AG09309 (cell line): ENCODE results near the gene NTN5.

Source experiments
- DNase-seq: peaks from one replicate; pipeline ENCODE4 v3.0.0-alpha.2; 2010; ENCODE audit warnings: low read depth
- H3K4me3 ChIP-seq: 2 replicates; pipeline ENCODE4 v1.5.1; 2011; ENCODE audit warnings: mild to moderate bottlenecking, low read depth, low read length, moderate library complexity; ENCODE audit not compliant: control insufficient read depth
- TF ChIP-seq, protein P1 (sequence below): IDR thresholded peaks from 2 replicates; pipeline ENCODE4 v1.5.1; 2011; ENCODE audit warnings: mild to moderate bottlenecking, low read depth, low read length, inconsistent platforms; ENCODE audit not compliant: insufficient read depth, control insufficient read depth; ENCODE audit errors: missing control alignments

Gene NTN5

DNA sequence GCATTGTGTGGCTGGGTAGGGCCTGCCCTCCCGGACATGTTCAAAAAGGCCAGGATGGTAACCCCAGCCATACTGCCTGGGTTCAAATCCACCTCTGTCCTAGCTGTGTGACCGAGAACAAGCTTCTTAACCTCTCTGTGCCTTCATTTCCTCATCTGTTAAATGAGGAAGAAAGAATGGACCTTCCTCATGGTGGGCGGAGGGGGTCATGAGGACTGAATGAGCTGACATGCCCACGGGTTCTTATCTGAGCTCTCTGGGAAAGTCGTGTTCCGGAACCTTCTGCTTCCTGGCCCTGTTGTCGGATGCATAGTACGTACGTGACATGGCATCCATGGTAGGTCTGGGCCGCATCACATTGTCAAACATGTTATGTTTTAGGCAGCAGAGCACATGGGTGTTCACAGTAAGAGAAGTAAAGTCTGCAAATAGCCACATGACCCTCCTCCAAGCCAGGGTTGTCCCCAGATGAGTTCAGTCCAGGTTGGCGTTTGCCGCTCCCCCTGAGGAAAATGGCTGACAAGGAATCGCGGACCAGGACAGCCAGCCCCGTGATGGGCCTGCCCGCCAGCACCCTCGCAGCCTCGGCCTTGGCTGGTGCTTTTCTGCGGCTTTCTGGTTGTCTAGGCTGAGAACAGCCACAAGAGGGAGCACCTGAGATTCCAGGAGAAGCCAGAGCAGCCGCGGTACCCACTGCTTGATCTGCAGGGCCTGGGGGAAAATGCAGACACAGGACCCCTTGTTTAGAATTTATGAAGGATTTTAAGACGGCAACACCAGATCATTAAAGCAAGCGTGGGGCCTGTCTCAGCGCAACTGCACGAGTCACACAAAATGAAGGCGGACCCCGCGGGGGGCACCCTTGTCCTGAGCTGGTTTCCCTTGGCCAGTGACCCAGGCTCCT is 2.4 kb upstream of the NTN5 start:
- no peak overlapping the region for H3K4me3 ChIP-seq
- no peak for DNase-seq
- TF ChIP-seq, protein P1, sequence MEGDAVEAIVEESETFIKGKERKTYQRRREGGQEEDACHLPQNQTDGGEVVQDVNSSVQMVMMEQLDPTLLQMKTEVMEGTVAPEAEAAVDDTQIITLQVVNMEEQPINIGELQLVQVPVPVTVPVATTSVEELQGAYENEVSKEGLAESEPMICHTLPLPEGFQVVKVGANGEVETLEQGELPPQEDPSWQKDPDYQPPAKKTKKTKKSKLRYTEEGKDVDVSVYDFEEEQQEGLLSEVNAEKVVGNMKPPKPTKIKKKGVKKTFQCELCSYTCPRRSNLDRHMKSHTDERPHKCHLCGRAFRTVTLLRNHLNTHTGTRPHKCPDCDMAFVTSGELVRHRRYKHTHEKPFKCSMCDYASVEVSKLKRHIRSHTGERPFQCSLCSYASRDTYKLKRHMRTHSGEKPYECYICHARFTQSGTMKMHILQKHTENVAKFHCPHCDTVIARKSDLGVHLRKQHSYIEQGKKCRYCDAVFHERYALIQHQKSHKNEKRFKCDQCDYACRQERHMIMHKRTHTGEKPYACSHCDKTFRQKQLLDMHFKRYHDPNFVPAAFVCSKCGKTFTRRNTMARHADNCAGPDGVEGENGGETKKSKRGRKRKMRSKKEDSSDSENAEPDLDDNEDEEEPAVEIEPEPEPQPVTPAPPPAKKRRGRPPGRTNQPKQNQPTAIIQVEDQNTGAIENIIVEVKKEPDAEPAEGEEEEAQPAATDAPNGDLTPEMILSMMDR, result peak; percentile 88

DNA sequence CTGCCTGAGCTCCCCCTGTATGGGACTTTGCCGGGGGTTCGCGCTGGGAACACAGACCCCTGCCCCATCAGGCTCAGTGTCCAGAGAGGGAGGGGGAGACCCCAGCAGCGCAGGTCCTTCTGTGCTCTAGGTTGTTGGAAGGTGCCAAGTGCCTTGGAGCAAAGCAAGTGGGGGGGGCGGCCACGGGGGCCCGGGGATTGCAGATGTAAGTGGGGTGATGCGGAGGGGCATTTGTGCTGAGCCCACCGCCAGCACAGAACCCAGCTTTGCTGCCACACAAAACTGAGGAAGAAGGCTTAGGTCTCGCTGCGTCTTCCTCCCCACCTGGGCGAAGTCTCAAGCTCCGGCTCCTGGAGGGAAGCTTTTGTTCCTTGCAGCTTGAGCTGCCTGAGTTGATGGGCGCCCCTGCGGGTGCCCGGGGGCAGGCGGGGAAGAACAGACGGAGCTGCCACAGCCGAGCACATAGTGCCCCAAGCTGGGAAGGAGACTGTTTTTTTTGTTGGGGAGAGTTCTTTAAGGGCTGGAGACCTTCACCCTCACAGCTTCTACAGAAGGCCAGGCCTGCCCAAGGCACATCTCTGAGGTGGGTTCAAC is 1.5 kb upstream of the NTN5 start:
- H3K4me3 ChIP-seq, result no peak overlapping the region
- DNase-seq, result no peak
- TF ChIP-seq, protein P1, result no peak

DNA sequence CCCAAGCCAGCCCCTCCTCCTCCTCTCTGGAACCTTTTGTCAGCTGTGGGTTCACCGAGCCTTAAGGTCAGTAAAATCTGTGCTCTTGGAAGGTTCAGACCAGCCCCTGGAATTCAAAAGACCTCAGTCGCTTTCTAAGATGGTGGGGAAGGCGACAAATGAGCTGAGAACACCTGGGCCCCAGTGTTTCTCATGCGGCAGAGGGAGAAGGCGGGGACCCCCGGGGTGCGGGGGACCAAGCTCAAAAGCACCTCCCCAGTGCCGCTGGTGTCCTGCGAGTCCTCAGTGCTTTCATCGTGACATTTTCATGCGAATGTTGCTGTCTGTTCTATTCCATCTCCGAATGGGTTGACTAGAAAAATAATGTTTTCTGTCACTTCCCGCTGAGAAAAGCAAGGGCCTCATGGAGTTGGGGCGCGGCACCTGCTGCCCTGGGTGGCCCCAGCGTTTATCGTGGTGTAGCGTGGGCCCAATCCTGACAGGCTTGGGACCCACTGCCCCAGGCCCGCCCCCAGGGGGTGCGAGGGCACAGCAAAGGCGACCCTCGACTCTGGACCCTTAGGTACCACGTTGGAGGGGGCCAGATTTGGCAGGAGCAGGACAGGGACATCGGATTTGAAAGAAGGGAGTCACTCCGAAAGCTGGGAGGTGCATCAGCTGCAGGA is 751 bp upstream of the NTN5 start:
- TF ChIP-seq, protein P1, result no peak
- H3K4me3 ChIP-seq, result no peak overlapping the region
- no peak for DNase-seq

DNA sequence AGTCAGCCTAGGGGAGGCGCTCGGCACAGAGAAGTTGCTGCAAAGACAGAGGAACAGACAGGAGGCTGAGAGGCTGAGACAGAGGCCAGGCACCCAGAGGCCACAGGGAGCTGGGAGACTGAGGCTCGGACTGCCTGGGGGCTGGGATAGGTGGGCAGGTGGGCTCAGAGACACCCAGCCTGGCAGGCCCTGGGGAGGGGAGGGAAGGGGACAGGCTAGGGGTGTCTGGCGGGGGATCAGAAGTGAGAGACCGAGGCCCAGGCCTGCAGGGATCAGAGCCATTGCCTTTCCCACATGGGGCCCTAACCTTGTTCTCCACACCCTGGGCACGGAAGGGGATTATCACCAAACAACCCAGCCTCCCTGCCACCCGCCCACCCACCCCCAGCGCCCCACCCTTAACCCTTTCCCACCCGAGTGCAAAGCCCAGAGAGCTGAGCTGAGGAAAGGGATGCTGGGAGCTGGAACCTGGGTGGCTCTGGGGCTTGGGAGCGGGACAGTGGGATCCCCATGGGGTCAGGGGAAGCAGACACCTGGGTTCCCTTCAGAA is 1.3 kb downstream of the NTN5 start:
- DNase-seq, result no peak
- TF ChIP-seq, protein P1, result no peak
- H3K4me3 ChIP-seq, result no peak overlapping the region

DNA sequence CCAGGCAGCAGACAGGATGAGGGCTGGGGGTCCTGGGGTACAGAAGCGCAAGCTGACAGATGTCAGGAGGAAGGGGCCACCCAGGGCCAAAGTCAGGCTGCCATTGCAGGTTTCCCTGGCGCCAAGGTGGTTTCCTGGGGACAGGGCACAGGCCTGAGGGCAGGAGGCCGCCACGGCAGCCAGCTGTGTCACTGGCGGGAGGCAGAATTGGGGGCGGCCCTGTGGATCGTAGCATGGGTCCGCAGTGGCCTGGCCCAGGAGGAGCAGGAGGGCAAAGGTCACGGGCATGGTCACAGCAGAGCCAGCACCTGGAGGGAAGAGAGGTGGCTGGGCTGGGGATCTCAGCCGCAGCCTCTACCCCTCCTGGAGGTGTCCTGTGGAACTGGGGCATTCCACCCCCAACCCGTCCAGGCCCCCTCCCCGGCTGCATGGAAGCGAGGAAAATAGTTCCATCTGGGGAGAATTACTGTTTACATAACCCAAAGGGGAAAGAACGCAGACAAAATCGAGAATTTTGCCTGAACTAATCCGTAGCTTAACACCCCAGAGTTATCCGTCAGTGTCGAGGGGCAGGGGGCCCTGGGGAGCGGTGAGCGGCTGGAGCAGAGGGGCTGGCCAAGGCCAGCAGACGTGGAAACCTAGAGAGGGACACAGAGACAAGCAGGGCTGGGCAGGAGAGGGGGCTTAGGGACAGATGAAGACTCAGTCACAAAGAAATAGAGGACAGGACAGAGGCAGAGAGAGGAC is 1.9 kb downstream of the NTN5 start:
- TF ChIP-seq, protein P1, result no peak
- DNase-seq, result no peak
- no peak overlapping the region for H3K4me3 ChIP-seq
